SU-DHL-6 (cell line): ENCODE measurements around the gene SULF2.

Source experiments
- EZH2phosphoT487 ChIP-seq: fragments of 200-600 bp; sonication (generic), shearing (Covaris generic); conservative IDR thresholded peaks from 2 replicates; pipeline ENCODE4 v1.6.1; 2018; ENCODE audit warnings: mild to moderate bottlenecking, antibody characterized with exemption, low read length, moderate library complexity, mixed read lengths
- TF ChIP-seq, protein P1 (sequence below): fragments of 200-600 bp; sonication (generic); IDR thresholded peaks from one replicate; pipeline ENCODE4 v1.5.1; 2017; ENCODE audit warnings: antibody characterized with exemption, mild to moderate bottlenecking, low read length, moderate library complexity; ENCODE audit not compliant: insufficient read depth, poor library complexity, severe bottlenecking

DNA sequence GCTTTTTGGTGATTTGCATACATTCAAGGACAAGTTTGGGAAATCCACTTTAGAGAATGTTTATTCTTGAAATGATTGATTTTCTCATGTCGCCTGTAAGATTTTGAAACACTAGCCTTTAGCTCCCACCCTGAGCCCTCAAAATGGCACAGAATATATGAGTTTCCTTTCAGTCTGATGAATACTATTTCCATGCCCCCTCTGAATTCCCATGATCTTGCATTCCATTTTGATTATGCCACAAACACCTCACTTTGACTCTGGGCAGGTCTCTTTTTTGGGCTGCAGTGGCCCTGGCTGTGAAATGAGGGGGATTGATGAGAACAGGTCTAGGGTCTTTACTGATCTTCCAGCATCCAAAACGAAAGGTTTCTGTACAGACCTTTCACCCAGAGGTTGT lies 50.4 kb downstream of the SULF2 start:
- TF ChIP-seq EZH2phosphoT487, result no peak
- TF ChIP-seq, protein P1, sequence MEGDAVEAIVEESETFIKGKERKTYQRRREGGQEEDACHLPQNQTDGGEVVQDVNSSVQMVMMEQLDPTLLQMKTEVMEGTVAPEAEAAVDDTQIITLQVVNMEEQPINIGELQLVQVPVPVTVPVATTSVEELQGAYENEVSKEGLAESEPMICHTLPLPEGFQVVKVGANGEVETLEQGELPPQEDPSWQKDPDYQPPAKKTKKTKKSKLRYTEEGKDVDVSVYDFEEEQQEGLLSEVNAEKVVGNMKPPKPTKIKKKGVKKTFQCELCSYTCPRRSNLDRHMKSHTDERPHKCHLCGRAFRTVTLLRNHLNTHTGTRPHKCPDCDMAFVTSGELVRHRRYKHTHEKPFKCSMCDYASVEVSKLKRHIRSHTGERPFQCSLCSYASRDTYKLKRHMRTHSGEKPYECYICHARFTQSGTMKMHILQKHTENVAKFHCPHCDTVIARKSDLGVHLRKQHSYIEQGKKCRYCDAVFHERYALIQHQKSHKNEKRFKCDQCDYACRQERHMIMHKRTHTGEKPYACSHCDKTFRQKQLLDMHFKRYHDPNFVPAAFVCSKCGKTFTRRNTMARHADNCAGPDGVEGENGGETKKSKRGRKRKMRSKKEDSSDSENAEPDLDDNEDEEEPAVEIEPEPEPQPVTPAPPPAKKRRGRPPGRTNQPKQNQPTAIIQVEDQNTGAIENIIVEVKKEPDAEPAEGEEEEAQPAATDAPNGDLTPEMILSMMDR, result no peak
